Esophagus mucosa (tissue), 1 donor: Measurements from ENCODE around the gene BMP2K. TPM values are rescaled to one million over a fixed set of nuclear protein-coding genes. Genes with fewer than 3 reads are reported as not detected.

Experiments used
- ATAC-seq: fragments of 200-7000 bp; cut with Tn5 transposase; one replicate; pipeline ENCODE4 v1.9.1; 2020
- total RNA-seq: library from RNA; stranded (reverse); gene quantifications from one replicate; pipeline ENCODE4 v1.2.4, GENCODE V29; 2023
- donor health status: DM: yes; HTN: yes; CAD: no.

The BMP2K gene
- total RNA-seq, 1 donor from 2014 or later: 42.4 TPM

DNA sequence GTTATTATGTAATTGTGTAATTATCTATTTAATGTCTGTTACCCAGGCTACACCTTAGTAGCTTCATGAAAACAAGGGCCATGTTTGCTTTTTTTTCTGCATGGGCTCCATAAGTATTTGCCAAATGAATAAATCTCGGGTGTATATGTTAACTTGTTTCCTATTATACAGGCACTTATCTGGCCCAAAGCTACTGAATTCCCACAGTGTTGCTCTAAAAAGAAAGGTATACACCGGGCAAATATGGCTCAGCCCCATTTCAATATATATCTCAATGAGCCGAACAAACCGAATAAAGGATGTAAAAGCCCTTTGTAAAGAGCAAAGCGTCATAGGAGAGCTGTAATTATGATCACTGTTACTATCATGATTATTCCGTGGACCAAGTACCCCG lies 162.3 kb downstream of the BMP2K start:
- no peak for ATAC-seq

DNA sequence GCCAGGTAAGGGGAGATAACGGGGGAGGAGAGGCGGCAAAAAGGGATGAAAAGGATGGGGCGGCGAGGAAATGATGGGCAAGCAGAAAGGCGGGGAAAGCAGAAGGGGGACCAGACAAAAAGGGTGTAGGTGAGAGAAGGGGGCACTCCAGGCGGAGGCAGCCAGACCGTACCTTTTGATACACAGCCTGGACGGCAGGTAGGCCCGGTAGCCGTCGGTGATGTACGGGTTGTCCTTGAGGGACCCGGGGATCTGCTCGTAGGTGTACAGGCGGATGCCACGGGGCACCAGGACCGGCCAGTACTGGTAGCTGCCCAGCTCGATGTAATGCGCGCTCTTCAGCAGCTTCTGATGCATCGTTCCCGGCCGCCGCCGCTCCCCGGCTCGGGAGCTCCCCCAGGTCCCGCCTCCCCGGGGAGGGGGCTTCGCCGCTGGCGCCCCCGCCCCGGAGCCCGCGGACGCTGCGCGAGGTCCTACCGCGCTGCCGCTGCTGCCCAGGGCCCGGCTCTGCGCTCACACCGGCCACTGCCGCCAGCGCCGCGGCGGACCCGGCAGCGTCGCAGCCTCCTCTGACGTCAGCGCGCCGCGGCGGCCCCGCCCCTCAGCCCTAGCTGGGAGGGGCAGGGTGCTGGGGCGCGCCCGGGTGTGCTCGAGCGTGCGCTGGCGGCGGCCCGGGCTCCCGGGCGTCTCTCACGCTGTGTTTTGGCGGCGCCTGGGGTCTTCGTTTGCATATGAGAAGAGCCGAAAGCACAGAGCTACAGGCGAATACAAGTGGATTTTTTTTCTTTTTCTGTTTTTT lies 162.9 kb downstream of the BMP2K start, which contains the start of gene PAQR3:
TSS of gene PAQR3 (minus strand) at position 571 of the 799 bp plus-strand sequence. CDS start at position 357, 214 bp downstream.
- ATAC-seq: peak; percentile 99

DNA sequence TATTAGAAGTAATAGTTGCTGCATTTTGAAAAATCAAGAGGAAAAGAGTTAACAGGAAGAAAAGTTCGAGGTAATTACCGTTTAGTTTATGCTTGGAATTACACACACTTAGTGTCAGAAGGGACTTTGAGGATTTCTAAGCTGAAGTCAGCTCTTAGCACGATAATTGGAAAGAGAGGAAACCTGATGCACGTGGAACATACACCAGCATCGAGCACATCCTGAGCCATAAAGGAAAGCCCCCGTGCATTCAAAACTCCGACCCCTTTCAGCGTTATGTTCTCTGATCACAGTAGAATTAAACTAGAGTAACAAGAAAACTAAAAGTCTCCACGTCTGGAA lies 163.5 kb downstream of the BMP2K start:
- ATAC-seq: no peak

DNA sequence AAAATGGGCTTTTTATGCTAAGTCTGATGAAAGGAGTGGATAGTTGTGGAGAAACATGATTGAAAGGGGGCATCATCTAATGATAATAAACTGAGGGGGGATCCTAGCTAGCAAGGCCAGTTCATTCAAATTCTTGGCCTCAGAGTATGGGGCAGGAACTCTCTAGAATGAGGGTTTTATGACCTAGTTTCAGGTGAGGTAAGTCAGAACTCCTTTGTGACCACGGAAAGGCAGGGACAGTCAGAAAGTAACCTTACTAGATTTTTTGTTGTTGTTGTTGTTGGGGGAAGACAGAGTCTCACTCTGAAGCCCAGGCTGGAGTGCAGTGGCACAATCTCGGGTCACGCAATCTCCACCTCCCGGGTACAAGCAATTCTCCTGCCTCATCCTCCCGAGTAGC lies 164.6 kb downstream of the BMP2K start:
- ATAC-seq: no peak

DNA sequence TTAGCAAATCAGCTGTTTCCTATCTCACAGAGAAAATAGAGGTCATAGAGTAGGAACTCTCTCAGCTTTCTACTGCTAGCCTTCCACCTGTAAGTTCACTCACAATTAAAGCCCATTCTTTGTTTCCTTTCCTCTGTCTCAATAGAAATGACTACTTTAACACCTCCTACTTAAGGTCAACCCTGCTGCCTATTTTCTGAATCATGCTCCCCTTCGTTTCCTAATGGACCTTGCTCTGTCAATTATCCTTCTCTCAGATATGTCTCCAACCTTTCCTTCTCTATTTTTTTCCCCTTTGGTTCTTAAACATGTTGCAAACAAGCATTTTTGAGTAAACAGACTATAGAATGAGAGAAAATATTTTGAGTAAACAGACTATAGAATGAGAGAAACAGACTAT lies 168.2 kb downstream of the BMP2K start:
- ATAC-seq: no peak

DNA sequence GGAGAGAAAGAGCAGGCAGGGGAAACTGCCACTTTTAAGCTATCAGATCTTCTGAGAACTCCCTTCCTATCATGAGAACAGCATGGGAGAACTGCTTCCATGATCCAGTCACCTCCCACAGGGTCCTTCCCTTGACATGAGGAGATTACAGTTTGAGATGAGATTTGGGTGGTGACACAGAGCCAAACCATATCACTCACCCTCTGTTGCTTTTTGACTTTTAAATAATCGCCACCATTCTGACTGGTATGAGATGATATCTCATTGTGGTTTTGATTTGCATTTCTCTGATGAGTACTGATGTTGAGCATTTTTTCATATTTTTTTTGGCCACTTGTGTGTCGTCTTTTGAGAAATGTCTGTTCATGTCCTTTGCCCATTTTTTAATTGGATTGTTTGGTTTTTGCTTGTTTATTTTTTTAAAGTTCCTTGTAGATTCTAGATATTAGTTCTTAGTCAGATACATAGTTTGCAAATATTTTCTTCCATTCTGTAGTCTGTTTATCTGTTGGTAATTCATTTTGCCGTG lies 169.6 kb downstream of the BMP2K start:
- no peak for ATAC-seq

DNA sequence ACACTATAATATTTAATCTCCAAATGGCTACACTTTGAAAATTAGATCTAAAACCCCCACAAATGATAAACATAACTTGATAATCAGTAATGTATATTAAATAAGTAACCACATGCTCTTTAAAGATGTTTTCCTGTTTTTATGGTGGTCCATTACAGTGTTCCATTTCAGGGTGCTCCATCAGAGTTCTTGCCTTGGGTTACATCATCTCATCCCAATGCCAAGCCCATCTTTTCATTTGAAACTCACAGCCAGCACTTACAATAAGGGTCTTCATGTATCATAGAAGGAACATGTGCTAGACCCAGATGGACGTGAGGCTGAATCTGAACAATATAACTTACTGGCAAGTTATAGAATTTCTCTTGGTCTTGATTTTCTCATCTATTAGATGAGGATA lies 173.6 kb downstream of the BMP2K start:
- no peak for ATAC-seq

DNA sequence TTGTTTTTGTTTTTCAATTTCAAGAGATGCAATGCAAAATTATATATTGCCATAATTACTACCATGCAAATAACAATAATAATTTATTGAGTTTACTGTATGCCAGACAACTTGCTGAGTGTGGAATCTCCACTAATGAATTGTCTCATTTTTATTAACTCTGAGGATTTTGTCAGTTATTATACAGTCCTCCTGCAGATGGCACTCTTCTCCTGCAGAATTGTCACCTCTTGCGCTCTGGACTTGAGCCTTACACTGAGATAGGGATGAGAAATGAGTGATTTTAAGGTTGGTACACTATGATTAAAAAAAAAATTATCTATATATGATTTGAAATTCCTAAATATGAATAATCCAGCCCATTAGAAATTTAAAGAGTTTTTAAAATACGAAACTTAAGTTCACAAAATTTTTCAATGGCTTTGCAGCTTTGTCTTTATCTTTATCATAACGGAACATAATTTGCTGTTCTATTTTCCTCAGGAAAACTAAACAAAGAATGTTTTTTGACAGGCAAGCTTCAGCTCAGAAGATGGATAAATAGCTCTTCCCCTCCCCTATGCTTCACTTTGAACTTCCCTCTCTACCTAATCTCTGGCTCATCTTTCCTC lies 175.8 kb downstream of the BMP2K start:
- ATAC-seq: peak; percentile 66

DNA sequence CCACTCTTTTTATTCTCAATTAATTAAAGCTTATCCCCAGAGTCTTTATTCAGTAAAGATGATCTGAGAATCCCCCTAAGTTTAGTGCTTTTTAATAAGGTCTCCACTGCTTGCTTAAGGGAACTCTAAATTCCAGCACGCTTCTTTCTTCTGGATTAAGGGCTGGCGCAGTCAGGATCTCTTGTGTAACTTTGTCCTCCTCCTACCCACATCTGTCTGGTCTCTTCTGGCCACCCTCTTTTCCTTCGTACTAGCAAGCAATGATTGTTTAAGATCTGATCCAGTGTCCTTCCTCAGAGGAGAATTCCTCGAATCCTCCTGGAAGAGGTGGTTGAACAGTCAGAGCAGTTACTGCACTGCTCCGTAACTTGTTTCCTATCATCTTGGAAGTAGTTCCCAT lies 177.1 kb downstream of the BMP2K start:
- ATAC-seq: no peak

DNA sequence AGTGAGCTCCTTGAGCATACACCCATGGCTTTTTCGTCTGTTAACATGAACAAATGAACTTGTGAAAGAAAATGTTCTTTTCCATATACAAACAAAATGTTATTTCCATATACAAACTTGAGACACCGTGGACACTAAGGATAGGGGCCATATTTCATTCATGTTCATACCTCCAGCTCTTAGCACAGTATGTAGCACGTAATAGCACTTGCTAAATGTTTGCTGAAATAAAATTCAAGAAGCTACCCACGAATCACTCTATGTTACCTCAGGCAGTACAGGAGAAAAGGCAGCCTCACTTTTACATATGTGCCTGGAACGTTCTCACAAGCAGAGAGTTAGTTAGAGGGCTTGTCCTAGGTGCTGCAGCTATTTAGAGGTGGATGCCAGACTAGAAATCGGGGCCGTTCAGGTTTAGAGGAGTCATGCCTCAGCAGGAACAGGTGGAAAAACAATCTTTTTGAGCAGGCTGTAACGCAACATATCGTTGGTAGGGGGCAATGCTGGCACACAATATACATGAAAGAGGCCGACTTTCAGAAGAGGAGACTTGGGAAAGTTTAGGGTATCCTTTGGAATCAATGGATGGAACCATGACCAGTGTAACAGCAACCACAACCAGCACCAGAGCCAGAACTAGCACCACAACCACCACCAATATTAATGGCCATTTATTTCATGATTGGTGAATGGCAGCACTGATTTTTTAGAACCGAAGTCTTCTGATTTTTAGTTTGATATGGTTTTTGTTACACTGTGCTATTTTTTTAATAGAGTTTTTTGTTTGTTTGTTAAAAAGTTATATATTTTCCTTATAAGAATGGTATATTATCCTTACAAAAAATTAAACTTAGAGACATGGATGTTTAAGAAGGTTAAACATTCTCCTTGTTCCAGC lies 177.9 kb downstream of the BMP2K start:
- no peak for ATAC-seq

DNA sequence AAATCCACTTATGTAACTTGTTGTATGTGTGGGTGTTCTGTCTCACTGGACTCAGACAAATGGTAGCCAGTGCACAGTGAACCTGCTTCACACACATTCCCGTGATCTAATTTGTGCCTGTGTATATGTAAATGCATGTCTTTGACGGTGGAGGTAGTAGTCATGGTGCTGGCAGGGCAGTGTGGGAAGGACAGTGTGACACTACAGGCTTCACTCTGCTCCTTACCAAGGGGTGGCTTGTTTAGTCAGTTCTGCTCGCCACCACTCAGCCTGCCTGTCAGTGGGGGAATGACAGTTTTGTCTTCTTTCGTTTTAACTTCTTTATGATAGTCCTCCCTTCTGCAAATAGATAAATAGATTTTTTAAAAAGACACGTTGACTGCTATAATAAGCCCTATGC lies 180.8 kb downstream of the BMP2K start:
- no peak for ATAC-seq

DNA sequence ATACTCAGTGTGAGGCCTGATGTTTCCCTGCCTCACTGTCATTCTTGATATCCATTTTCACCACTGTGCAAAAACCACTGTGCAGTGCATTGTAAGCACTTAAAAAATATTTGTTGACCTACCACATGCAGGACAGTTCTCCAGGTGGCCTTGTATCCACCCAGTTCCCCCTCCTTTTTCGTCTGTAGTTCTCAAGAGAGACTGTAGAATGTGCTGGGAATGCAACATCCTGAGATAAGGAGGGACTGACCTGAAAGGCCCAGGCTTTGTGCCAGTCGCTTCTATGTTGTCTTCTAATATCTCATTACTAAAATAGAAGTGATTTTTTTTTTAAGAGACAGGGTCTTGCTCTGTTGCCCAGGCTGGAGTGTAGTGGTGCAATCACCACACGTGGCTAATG lies 184.8 kb downstream of the BMP2K start:
- ATAC-seq: no peak

Other genes with a start within 250 kb of the BMP2K start
- 51.0 TPM for gene ANXA3, start 224.6 kb upstream of the BMP2K start, total RNA-seq
- gene PAQR3, start 163.1 kb downstream of the BMP2K start, total RNA-seq: 9.2 TPM